HTR-8/SVneo (cell line): ENCODE measurements around the gene COL27A1.

Source experiments
- DNase-seq: peaks from one replicate; pipeline ENCODE4 v3.0.0; 2011; ENCODE audit warnings: low spot score, mixed read lengths; ENCODE audit not compliant: insufficient read length
- FAIRE-seq: peaks from 2 replicates; lab custom pipeline; 2011; peaks lifted over from hg19 to GRCh38; lab: Jason Lieb, UNC

The COL27A1 gene

DNA sequence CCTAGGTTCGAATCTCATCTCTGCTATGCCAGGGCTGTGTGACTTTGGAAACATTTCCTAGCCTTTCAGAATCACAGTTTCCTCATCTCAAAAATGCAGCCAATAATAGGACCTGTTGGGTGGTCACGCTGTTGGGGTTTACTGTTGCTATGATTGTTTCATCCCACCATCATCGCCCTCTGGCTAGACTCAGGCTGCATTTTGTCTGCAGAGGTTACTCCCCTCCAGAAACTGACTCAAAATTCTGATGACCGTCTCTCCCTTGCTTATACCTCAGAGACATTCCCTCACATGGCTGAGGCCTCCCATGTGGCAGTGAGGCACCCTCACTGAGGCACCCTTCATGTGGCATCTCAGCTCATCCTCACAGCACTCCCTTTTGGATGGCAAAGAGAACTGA is 61.6 kb downstream of the COL27A1 start:
- no peak for FAIRE-seq
- no peak for DNase-seq

DNA sequence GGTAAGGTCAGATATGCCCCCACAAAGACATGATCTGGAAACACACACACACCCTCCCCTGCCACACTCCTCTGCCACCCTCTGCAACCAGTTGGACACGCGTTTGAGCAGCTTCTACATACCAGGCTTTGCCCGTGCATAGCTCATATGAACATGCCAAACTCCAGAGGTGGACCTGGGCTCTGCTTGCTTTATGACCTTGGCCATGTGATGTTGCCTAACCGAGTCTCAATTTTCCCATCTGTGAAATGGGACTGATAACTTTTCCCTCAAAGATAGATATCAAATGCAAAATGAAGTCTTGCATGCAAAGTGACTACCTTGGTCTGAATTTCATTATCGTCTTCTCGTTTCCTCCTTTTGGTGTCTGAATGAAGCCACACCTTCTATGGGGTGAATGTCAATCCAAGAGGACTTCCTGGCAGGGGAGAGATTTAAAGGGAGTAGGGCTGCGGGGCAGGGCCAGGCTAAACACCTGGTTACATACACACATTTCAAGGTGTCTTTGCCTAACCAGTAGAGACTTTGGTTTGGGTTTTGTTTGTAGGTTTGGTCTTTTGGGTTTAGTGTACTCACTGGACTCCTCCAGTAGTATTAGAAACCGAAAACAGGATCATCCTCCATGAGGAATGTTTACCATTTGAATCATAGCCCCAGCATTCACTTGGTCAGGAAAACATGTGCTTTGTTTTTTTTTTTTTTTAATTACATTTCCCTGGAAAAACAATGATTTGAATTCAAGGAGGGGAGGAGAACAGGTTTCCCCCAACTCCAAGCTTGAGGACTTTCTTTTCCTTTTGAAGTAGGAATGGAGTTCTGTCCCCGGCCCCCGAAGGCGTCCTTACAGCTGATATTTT is 63.2 kb downstream of the COL27A1 start:
- FAIRE-seq = no peak
- no peak for DNase-seq

DNA sequence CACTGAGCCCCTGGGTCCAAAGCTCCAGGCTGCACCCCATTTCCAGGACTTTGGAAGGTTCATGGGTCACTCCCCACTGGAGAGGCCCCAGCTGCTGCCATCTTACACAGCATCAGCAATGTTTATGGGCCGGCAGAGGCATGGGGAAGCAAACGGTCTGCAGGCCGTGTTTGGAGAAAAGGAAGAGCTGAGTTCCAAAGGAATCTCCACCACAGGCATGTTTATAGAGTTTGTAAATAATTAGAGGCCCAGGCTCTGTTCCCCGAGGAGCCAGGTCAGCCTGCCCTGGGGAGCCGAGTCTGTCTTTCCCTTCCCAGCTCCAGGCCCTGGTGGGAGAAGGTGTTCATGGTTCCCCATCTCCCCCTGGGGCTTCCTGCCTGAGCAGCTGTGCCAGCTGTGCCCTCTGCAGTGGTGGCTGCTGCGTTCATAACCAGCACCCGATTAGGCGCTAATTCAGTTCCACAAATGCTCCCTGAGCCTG is 64.8 kb downstream of the COL27A1 start:
- FAIRE-seq (no peak), DNase-seq (no peak)

DNA sequence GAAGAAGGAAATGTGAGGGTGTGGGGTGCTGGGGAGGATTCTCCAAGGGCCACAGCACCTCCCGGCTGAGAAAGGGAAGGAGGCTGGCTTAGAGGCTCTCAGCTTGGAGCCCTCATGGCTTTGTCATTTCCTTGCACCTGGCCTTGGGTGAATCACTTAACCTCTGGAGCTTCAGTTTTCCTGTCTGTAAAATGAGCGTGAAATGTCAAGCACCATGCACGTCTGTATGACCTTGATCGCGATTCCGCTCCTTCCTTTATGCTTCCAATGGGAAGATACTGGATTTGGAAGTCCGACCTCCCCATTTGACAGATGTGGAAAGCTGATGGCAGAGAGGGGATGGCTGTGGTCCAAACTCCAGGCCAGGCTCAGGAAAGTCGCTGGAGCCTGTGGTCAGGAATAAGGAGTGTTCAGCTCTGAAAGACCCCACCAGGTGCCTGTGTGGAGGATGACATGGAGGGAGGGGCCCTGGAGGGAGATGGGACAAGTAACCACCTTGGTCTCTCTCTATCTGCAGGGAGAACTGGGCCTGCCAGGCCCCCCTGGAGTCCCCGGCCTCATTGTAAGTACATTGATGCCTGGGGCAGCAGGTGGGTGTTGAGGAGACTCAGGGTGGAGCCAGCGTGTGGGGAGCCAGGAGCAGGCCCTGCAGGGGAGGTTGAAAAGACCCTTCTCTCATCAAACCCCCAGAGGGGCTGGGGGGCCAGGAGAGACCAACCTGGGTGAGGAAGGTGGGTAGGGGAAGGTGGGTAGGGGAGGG is 66.5 kb downstream of the COL27A1 start:
- no peak for DNase-seq
- FAIRE-seq = no peak

DNA sequence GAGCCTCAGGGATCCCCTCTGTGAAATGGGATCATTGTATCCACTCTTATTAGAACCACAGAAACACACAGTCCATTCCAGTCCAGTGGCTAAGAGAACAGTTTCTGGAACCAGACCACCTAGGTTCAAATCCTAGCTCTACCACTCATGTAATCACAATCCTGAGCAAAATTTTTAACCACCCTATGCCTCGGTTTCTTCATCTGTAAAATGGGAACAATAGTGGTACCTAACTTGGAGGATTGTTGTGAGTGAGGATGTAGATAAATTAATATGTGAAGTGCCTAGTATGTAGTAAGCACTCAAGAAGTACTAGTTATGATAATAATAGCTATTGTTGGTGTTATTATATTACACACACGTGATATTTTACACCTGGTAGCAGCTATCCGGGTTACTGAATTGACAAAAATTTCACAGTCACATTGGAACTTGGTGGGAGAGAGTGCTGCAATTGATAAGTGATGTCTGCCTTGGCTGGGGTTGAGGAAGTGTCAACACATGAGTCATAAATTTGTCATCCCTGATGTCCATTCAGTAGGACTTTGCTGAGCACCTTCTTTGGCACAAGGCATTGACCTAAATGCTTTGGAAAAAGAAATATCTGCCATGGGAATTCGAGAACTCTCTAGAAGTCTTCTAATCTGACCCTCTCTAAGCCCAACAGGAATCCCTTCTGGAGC is 68.4 kb downstream of the COL27A1 start:
- DNase-seq = peak; percentile 33

DNA sequence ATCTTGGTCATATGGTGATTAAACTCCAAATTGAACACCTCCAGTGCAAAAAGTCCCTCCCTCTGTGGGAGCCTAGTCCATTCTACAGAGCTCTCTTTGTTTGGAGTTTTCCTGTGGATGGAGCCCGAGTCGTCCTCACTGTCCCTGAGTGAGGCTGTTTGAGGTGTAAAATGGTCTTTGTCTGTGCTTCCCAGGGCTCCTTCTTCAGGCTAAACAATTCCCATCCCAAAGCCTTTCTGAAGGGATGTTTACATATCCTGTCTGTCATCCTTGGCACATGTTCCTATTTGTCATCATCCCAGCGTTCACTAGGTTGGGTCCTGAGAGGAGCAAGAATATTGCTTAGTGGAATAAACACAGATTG is 68.9 kb downstream of the COL27A1 start:
- peak; percentile 42 for DNase-seq
- no peak for FAIRE-seq

More for the DNA sequence above, 68.4 kb downstream of the COL27A1 start:
- FAIRE-seq = no peak

DNA sequence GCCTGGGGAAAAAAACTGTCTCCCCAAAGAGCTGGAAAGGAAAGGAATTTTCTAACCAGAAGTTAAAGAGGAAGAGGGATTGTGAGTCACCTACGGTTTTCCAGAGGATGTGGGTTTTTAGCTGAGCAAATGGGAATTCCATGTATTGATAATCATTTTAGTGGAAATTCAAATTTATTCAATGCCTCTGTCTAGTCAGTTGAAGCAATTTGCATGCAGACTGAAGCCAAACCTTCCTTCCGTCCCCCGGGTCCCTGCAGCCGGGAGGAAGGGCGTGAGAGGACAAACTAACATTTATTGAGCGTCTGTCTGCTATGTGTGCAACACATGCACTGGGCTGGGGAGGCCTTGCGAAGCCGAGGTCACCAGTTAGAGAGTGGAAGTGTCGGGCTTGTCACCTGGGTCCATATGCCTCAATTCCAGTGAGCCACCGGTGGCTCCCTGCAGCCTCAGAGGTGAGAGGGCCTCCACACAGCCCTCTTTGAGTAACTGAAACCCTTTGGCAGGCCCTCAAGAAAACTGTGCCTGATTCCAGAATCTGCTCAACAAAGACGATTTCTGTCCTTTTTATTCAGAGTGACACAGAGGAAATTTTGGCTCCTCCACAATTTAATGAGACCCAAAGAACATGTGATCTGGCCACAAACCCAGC is 70.3 kb downstream of the COL27A1 start:
- DNase-seq (peak; percentile 31), FAIRE-seq (no peak)

DNA sequence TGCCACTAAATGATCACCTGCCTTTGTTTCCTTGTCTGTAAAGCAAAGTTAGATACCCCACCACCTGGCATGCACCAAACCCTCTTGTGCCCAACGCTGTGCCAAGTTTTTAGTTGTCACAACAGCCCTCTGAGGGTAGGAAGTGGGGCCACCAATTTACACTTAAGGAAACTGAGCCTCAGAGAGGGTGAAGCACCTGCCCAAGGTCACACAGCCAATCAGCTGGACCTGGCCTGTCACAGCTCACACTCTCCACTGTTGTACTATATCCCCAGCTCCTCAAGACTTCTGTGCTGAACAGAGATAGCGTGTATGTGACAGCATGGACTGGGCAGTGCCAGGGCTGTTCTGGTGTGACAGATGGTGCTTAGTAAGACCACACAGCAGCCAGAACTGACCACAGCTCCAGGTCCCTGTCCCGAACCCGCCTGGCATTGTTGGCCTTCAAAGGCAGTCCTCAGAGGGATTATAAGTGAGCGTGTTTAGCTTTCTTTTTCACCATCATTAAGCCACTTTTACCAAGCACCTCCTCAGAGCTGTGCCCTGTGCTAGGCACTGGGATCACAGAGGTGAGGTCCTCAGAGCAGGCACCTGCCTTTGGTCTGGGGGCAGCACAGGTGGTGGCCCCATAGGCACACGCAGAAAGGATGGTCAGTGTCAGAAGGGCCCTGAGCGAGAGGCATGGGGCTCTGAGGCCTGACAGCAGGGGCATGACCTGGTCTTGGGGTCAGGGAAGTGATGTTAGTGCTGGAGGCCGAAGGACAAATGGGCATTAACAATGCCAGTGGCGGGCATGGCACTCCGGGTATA is 71.1 kb downstream of the COL27A1 start:
- FAIRE-seq = no peak
- DNase-seq = no peak

DNA sequence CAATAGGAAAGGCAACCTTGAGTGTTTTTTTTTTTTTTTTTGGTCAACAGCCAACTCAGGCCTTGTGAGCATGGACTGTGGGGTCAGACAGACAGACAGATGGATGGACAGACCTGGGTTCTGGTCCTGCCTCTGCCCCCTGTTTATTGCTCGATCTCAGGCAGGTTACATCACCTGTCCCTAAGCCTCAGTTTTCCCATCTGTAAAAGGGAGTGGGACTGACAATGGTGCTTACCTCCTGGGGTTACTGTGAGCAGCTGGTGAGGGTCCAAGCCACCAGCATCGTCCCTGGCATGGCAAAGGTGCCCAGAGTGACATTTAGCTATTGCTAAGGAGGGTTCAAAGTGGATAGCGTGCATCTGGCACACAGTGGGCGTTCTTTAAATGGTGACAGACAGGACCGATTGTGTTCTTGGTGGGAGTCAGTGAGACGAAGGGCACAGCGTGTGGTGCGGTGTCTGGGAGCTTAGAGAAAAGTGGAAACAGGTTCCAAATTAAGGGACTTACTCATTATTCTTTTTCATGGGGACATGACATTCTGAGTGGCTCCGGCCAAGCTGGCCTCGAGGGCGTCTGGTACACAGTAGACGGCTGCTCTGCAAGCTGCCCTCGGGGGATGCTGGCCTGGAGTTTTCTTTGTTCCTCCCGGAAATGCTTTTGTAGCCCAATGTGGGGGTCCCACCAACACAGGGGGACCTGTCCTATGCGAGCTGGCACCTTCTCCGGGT is 72.1 kb downstream of the COL27A1 start:
- DNase-seq (no peak), FAIRE-seq (no peak)

DNA sequence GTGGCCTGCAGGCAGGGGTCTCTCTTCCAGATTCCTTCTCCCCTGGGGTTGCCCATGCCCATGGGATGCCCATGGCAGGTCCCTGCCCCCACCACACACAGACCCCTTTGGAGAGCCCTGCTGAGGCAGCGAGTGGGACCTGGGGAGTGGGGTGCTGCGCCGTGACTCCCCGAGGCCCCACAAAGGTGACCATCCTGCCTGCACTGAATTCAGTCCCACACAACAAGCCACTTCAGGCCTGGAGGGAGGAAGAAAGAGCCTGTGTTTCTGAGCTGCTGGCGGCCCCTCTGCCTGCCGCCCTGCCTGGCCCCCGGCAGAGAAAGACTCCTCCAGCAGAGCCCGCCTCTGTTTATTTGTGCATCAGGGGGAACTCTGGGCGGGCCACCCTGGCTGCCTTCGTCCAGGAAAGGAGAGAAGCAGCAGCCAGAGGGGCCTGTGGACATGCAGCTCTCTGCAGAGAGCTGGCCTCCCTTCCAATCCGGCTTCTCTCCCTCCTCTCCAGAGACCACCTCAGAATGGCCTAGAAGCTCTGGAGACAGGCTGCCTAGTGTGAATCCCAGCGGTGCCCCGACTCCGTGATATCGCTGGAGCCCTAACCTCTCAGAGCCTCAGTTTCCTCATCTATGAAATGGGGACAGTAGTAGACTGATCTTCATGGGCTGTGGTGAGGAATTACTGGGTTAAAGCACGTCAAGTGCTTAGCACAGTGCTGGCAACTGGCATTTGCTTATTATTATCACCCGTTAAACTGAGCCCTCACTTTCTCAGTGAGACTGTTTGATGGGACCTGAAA is 72.9 kb downstream of the COL27A1 start:
- FAIRE-seq = no peak

DNA sequence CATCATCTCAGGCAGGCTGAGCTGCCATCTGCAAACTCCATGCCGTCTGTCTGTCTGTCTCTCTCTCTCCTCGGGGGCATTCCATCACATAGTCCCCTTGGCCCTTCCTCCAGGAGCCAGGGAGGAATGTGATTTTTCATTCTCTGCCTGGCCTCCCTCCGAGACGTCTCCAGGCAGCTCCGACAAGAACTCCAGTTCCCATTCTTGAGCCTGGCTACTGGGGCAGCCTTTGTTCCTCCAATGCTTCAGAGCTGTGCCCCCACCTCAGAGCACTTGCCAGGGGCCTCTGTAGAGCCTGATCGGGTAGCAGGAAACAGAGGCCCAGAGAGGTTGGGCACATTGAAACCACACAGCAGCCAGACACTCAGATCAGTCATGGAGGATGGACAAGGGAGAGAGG is 74.0 kb downstream of the COL27A1 start:
- FAIRE-seq (no peak), DNase-seq (no peak)

More for the DNA sequence above, 72.9 kb downstream of the COL27A1 start:
- DNase-seq = no peak

DNA sequence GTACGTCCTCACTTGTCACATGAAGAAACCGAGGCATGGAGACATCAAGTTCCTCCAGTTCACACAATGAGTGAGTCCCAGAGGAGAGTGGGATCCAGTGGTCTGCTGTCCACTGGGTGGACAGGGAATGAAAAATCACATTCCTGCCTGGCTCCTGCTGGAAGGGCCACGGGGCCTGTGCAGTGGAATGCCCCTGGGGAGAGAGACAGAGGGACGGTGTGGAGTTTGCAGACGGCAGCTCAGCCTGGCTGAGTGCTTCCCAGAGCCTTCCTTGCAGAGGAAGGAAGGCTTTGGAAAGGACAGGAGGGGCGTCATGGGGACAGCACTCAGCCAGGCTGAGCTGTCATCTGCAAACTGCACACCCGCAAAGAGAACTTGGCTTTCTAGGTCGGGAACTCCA is 74.7 kb downstream of the COL27A1 start:
- DNase-seq (no peak), FAIRE-seq (no peak)

DNA sequence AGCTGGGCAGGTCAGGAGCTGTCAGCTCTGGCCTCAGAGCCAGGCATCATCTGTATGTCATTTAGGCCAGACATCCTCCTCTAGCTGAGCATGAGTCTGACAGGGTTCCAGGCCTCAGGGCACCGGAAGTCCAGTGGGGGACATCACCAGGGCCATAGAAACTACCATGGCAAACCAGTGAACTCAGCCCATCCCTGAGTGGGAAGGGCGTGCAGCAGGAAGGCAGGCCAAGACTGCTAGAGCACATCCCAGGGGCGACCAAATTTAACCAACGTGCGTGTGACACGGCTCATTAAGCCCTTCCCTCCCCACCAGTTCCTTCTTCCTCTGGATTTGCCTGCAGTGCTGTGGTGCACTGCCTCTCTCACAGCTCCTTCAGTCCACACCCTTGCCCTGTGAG is 75.9 kb downstream of the COL27A1 start:
- FAIRE-seq = no peak
- DNase-seq = no peak

DNA sequence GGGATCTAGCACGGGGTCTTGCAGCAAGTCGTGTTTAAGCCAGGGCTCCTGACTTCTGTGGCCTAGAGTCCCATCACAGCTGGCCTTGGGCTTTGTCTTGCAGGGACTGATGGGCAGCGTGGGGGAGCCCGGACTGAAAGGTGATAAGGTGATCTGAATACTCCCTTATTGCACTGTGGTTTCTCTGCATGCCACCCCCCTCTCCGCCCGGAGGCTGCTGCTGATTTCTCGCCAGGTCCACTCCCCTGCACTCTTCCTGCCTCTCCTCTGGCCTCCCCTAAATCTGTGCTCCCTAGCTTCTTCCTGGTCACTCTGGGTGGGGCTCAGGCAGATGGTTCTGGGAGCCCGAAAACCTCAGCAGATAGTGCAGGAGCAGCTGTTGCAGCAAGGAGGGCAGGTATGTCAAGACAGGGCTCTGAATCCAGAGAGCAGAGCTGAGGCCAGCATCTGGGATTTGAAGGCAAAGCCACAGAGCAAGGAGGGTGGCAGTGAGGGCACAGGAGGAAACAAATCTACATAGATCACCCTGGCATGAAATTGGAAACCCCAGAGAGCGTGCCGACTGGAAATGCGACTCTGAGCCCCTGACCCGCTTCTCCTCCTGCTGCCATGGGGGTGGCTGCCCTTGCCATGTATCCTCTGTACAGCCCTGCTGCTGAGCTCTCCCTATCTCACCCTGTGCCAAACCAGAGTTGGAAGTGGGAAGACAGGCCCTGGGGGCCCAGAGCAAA is 76.5 kb downstream of the COL27A1 start:
- no peak for FAIRE-seq
- no peak for DNase-seq

DNA sequence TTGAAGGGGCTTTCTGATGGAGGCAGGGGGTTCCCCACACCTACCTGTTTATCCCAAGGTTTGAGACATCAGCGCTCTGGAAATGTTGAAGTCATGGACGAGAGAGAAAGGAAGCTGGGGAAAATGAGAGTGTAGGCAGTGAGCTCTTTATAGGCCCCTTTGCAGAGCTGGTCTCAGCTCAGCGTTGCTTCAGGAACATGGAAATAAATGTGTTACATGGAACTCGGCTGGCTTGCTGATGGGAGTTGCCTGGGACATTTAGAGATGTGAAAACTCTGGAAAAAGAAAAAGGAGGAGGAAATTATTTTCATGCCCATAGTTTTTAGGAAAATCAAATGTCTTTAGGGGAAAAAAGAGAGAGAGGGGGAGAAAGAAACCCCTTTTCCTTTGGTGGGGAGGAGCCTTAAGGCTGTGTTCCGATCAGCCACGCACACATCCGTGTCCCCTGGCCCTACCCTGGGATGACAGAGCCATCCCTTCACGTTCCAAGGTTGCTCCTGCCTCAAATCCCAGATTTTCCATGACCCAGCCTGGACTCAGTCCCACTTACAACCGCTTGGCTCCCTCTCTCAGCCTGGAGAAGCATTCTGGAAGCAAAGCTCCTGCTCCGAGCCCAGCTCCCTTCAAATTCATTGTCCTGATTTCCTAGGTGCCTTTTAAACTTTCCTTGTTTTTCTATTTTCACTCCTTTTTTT is 78.3 kb downstream of the COL27A1 start:
- DNase-seq = no peak
- FAIRE-seq = no peak

DNA sequence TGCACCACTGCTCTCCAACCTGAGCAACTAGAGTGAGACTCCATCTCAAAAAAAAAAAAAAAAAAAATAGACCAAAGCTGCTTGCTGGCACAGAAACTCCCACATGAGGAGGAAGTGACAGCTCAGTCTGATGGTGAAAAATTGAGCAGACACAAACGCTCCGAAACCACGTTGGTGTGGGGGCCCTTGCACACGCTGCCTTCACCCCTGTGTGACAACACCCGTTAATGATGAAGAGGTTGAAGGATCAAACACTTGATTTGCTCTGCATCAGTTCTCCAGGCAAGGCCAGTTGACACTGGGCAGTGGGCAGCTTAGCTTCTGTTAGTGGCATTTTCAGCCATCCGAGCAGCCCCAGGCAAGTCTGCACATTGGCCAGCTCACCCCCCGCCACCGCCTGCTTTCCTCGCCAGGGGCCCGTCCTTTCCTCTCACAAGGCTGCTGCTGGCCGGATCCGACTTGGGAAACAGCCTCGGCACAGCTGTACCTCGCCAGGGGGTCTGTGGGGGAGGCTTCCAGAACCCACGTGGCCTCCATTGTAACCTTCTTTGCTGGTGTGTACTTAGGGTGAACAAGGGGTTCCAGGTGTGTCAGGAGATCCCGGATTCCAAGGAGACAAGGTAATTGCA is 79.8 kb downstream of the COL27A1 start:
- DNase-seq (no peak), FAIRE-seq (no peak)
